ENCODE data around the gene SLC44A1. TPM values are rescaled to one million over a fixed set of nuclear protein-coding genes. Genes with fewer than 3 reads are reported as not detected.

Gene SLC44A1
- total RNA-seq, 3 donors from 2014 or later: 85.1 to 183 (median 121) TPM

DNA sequence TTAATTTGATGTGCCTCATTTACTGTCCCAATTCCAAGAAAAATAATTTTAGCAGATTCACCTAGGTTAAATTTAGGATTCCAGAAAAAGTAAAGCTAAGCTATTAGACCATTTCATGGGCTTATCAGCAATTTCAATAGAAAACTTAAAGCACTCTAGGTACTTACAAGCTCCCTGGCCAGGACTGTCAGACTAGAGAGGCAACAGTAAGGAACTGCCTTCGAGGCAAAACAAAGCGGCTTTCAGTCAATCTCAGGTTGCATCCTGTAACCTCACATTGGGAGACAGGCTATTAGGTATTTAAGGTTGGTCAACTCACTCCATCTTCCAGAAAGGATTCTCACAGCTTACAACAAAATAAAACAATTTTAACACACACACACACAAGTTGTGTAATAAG is 154.7 kb downstream of the SLC44A1 start:
- H3K4me1 ChIP-seq (ENCODE audit: low read depth): no peaks in the 10 kb centered on the region
- intact Hi-C loops (cut with DNase I, micrococcal nuclease): no loop called here
- H3K4me3 ChIP-seq: no peak overlapping the region
- H3K36me3 ChIP-seq (ENCODE audit: low read depth): no peaks in the 10 kb centered on the region
- H3K9me3 ChIP-seq: no peaks in the 10 kb centered on the region
- TF ChIP-seq, protein P1, sequence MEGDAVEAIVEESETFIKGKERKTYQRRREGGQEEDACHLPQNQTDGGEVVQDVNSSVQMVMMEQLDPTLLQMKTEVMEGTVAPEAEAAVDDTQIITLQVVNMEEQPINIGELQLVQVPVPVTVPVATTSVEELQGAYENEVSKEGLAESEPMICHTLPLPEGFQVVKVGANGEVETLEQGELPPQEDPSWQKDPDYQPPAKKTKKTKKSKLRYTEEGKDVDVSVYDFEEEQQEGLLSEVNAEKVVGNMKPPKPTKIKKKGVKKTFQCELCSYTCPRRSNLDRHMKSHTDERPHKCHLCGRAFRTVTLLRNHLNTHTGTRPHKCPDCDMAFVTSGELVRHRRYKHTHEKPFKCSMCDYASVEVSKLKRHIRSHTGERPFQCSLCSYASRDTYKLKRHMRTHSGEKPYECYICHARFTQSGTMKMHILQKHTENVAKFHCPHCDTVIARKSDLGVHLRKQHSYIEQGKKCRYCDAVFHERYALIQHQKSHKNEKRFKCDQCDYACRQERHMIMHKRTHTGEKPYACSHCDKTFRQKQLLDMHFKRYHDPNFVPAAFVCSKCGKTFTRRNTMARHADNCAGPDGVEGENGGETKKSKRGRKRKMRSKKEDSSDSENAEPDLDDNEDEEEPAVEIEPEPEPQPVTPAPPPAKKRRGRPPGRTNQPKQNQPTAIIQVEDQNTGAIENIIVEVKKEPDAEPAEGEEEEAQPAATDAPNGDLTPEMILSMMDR (IDR thresholded peaks at IDR 0.05): no peak
- no peak for ATAC-seq
- DNase-seq: no peak

DNA sequence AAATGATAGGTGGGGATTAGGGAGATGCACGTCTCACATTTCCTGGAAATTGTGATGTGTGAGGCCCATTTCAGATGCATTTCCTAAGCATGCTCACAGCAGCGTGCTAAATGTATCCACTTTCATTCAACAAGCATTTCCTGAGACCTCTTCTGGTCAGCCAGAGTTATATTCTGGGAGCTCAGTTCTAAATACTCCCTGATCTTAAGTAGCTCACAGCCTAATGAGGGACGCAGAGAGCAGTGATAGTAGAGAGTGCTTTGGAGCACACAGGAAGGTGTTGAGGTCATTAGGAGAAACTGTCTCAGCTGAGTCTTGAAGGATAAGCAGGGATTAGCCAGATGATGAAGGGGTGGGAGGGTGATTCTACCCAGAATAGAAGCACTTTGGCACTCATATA is 157.2 kb downstream of the SLC44A1 start:
- no peak for ATAC-seq

DNA sequence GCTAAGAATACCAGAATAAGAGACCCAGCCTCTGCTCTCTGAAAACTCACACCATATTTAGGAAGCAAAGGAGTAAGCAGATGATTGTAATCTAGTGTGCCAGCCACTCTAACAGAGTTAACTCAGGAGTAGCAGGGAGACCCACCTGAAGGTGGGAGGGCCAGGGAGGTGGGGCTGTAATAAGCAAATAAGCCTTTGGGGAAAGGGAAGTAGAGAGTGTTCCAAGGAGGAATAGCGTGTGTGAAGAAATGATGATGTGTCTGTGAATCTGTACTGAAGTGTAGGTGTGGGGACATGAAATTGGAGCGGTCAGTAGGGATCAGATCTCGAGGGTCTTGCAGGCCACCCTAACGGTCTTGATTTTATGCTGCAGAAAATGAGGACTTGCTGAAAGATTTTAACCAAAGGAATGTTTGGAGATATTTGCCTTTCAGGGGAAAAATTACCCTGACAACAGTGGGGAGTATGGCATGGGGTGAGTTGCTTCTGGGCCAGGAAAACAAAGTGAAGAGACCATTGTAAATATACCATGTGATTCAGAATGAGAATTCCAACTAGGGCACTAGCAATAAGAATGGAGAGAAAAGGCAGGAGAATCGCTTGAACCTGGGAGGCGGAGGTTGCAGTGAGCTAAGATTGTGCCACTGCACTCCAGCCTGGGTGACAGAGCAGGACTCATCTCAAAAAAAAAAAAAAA is 159.2 kb downstream of the SLC44A1 start:
- H3K9me3 ChIP-seq: no peaks in the 10 kb centered on the region
- no peak for ATAC-seq
- intact Hi-C loops (cut with DNase I, micrococcal nuclease): no loop called here
- H3K4me1 ChIP-seq (ENCODE audit: low read depth): no peaks in the 10 kb centered on the region
- DNase-seq: no peak
- no peaks in the 10 kb centered on the region for H3K36me3 ChIP-seq (ENCODE audit: low read depth)
- no peak overlapping the region for H3K4me3 ChIP-seq
- TF ChIP-seq, protein P1 (IDR thresholded peaks at IDR 0.05): no peak

More for the DNA sequence above, 157.2 kb downstream of the SLC44A1 start:
- Histone ChIP-seq H3K36me3 (ENCODE audit: low read depth) (no peaks in the 10 kb centered on the region), H3K4me1 (ENCODE audit: low read depth) (no peaks in the 10 kb centered on the region), H3K4me3 (no peak overlapping the region), H3K9me3 (no peaks in the 10 kb centered on the region)
- TF ChIP-seq, protein P1 (IDR thresholded peaks at IDR 0.05): no peak
- intact Hi-C loops (cut with DNase I, micrococcal nuclease): no loop called here
- no peak for DNase-seq

DNA sequence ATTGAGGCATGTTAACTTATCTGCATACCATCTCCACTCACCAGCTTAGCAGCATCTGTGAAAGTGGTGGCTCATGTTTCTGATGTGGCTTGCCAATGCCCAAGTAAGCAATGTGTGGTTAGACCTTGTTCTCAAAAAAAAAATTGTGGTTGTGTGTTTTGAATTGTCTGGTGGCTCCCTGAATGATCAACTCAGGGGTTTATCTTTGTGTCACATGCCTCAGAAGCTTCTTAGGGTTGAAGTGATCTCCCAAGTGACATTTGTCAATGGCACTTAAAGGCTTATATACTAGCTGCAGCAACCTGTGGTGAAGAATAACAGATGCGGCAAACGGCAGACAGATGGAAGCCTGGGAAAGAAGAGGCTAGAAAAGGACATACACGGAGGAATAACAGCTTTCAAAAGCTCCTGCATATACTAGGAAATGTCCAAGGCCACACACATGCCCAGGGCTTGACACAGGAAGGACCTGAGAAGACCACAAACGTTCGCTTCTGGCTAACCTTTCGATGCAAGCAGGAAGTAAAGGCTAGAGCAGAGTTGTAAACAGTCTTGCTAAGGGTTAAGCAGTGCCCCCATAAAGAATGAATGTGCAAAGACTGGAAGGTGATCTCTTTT is 161.2 kb downstream of the SLC44A1 start:
- H3K4me1 ChIP-seq (ENCODE audit: low read depth): no peaks in the 10 kb centered on the region
- H3K36me3 ChIP-seq (ENCODE audit: low read depth): no peaks in the 10 kb centered on the region
- H3K9me3 ChIP-seq: no peaks in the 10 kb centered on the region
- no peak overlapping the region for H3K4me3 ChIP-seq
- DNase-seq (no peak), ATAC-seq (peak; percentile 56)
- intact Hi-C loops (cut with DNase I, micrococcal nuclease): no loop called here
- TF ChIP-seq, protein P1 (IDR thresholded peaks at IDR 0.05): no peak

DNA sequence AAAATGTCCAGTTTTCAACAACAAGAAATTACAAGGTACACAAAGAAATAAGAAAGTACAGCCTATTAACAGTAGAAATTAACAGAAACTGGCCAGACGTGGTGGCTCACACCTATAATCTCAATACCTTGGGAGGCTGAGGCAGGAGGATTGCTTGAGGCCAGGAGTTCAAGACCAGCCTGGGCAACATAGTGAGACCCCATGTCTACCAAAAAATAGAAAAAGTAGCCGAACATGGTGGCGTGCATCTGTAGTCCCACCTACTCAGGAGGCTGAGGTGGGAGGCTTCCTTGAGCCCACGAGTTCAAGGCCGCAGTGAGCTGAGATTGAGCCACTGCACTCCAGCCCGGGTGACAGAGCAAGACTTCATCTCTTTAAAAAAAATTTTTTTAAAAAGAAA is 161.9 kb downstream of the SLC44A1 start:
- Histone ChIP-seq H3K36me3 (ENCODE audit: low read depth) (no peaks in the 10 kb centered on the region), H3K9me3 (no peaks in the 10 kb centered on the region), H3K4me1 (ENCODE audit: low read depth) (no peaks in the 10 kb centered on the region), H3K4me3 (no peak overlapping the region)
- TF ChIP-seq, protein P1 (IDR thresholded peaks at IDR 0.05): no peak
- intact Hi-C loops (cut with DNase I, micrococcal nuclease): no loop called here
- DNase-seq (no peak), ATAC-seq (no peak)
